Posterior vena cava (tissue), 2 donors: ENCODE measurements around the gene C4BPB. TPM values are rescaled to one million over a fixed set of nuclear protein-coding genes. Genes with fewer than 3 reads are reported as not detected.

ENCODE experiments used
- DNase-seq: peaks from one replicate; pipeline ENCODE4 v3.0.0-alpha.2; 2020; ENCODE audit warnings: low spot score
- intact Hi-C, 2 donors: fragments of 100-400 bp; cut with DNase I; formaldehyde crosslinking; loops; one replicate each; pipeline versions ENCODE4 v1.14.1 to v1.14.2; 2022 to 2023
- total RNA-seq, 2 donors: library from RNA; stranded (reverse); fragmentation: NEBNext Ultra II Directional; extraction: Animal tissue kit (Norgen Biotek cat#: 25700); gene quantifications; one replicate each; pipeline ENCODE4 v1.2.1, GENCODE V29; 2021
- donor health status: DM: yes; HTN: yes; CAD: no.
- donor health status: DM: yes; HTN: yes; CAD: no.

Gene C4BPB
- total RNA-seq, 2 donors from 2014 or later: 0.43 to 3.3 TPM

DNA sequence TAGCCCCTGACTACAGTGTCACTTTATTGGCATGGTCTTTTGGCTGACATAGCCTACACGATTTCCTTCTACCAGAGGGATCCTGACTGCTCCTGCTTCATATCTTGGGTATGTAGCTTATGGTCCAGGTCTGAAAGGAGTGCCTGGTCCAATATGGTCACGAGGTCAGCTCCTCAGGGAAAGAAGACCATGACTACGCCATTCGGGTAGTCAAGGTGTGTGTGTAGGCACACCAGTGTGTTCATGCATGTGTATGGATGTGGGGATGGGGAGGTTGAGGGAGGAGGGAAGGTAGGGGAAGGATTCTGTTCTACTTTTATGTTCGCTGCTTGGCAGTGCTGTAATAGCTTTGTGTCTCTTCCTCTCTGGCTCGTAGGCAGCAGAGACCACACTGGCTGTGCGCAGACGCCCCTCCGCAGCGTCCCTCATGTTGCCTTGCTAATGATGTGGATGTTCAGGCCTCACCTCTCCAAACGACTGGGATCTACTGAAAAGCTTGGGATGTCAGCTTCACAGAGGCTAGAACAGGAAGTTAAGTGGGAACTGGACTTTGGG, 10.0 kb upstream of the C4BPB start:
- intact Hi-C loops: no loop called here
- DNase-seq: no peak

DNA sequence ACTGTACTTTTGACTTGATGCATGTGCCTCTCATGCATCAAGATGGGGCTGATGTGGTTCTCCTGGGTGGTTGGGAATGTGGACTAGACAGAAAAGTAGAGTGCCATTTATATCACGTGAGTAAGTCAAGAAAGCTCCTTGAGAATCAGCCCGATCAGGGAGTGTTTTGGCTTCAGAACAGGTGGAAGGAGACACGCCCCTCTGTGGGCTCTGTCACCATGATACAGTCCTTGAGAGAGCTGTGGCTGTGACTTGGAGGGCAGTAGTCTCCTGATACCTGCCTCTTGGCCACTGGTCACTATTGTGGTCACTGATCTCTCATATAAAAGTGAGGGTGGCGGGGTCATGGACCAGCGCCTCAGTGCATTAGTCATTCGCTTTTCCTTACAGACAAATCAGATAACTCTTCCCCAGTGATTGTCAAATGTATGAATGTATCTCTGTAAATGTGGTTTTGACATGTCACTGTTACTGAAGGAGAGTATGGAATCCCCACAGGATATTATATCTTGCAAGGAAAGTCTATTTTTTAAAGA, 8.9 kb upstream of the C4BPB start:
- no peak for DNase-seq
- intact Hi-C loops: no loop called here

DNA sequence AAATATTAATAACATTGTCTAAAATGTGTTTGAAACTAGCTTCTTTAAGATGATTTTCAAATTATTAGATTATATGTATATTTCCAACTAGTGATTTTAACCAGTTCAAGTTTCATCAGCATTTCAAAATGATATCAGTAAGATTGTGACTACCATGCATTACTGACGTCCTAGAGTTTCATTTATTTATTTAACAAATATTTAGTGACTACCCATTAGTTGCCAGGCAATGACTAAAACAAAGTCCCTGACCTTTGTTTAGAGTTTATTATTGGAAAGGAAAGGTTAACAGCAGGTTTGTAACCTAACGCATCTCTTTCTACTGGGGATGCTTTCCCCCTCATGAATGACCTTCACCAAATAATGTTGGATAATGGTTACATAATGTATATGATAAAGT, 7.6 kb upstream of the C4BPB start:
- DNase-seq: no peak
- intact Hi-C loops: no loop called here

- DNase-seq: no peak
- intact Hi-C loops: no loop called here
These were observed 6.9 kb upstream of the C4BPB start for GRCh38 chr1:207081806-207082205.

- intact Hi-C loops: no loop called here
- no peak for DNase-seq
These were observed 4.4 kb upstream of the C4BPB start for GRCh38 chr1:207084232-207084631.

DNA sequence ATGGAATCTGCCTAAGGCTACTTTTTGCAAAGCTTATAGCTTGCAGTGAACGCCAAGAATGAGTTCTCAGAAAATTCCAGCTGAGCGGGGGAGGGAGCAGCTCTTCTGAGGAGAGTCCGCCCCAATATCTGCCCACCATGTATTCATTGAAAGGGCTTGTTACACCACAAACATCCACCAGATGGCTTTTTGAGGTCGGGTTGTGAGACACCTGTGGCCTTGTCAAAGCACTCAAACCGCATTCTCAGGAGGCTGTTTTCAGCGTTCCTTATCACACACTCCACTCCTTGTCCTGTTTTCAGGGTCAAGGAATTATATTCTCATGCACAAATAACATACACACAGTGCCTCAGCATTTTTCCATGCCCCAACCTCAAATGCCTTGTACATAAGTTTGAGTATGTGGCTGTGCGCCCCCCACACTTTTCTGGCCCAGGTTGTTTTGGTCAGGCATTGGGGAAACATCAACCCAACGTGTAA, 3.9 kb upstream of the C4BPB start:
- DNase-seq: no peak
- intact Hi-C loops: loop anchor here in 1 of 2 donors (5.0 kb wide), 1 partner anchor 323 kb away; no protein-coding TSS in a partner anchor

DNA sequence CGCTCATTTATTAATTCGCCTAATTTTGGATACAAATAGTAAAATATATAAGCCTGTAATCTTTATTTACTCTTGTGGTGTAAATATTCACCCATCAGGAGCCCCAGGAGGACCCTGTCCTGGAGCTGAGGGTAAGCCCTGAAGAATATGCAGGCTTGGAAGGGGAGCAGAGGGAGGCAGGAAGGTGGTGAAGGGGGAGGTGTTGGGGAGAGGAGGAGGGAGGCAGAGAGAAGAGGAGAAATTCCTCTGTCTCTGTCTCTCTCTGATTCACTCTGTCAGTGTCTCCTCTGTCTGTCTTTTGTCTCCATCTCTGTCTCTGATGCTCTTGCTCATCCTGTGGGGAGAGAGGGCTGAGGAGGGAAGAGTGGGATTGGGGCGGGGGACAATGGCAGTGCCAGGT, 2.8 kb upstream of the C4BPB start:
- no peak for DNase-seq
- intact Hi-C loops: loop anchor here in 1 of 2 donors (5.0 kb wide), 1 partner anchor 321 kb away; no protein-coding TSS in a partner anchor

- DNase-seq: no peak
- intact Hi-C loops: loop anchor here in 1 of 2 donors (5.0 kb wide), 1 partner anchor 319 kb away; no protein-coding TSS in a partner anchor
These were observed 499 bp upstream of the C4BPB start for GRCh38 chr1:207088161-207088560.

- DNase-seq: no peak
- intact Hi-C loops: loop anchor here in 1 of 2 donors (5.0 kb wide), 1 partner anchor 318 kb away; no protein-coding TSS in a partner anchor
These were observed 1.1 kb downstream of the C4BPB start for GRCh38 chr1:207089627-207090355.

- intact Hi-C loops: no loop called here
- no peak for DNase-seq
These were observed 2.7 kb downstream of the C4BPB start for GRCh38 chr1:207091200-207091908.

DNA sequence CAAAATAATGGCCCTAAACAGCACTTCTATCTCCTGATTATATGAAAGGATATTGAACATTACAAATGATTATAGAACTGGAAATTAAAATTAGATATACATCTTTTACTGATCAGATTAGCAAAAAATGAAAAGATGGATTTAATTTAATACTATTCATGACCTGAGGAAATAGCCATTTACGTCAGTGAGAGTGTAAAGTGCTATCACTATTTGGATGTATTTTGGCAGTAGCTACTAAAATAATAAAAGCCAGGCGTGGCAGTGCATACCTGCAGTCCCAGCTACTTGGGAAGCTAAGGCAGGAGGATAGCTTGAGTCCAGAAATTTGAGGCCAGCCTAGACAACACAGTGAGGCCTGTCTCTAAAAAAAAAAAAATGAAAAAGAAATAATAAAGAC, 5.3 kb downstream of the C4BPB start:
- intact Hi-C loops: no loop called here
- no peak for DNase-seq

GRCh38 chr1:207097871-207098324, 9.2 kb downstream of the C4BPB start:
- intact Hi-C loops: no loop called here

DNA sequence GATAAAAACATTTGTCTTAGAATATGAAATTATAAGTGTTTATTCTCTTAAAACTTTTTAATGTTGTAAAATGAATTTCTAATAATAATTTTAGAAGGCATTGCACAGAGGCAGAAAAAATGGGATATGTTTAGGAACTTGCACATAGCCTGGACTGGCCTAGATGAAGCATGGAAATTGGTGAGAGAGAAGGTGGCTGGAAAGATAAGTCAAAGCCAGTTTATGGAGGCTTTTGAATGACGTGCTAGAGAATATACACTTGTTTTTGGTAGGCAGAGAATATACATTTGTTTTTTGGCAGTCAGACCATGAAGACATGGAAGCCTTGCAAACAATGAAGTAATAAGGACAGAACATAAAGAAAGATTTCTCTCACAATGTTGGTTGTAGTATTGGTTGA, 13.1 kb downstream of the C4BPB start:
- DNase-seq: no peak
- intact Hi-C loops: no loop called here

More at GRCh38 chr1:207097871-207098324, 9.2 kb downstream of the C4BPB start:
- DNase-seq: no peak

- DNase-seq: no peak
- intact Hi-C loops: no loop called here
These were observed 13.5 kb downstream of the C4BPB start for GRCh38 chr1:207102146-207102545.

GRCh38 chr1:207102659-207103058, 14.0 kb downstream of the C4BPB start:
- intact Hi-C loops: no loop called here
- no peak for DNase-seq

DNA sequence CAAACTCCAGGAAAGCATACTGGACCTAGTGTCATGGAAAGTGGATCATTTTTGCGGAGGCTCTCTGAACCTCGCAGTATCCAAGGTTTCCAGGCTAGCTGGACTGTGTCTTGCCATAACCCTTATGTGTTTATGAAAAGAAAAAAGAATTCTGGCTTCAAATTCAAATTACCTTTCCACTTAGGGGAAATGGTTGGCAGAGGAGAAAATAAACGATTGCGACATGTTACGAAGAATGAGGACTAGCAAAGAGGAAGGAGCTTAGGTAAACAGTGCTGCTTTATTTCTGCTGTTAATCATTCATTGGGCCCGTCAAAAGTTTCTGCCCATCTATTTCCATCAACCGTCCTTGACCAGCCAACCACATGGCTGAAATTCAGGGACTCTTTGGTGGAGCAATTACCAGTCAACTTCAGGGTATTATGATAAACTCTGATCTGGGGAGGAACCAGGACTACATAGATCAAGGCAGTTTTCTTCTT, 15.3 kb downstream of the C4BPB start, which contains the start of gene C4BPA:
C4BPA (plus strand) TSS at position 342 of the 482 bp plus-strand sequence. CDS start 8,793 bp downstream, outside the sequence.
- intact Hi-C loops: no loop called here
- no peak for DNase-seq

GRCh38 chr1:207109004-207109403, 20.3 kb downstream of the C4BPB start:
- intact Hi-C loops: no loop called here
- no peak for DNase-seq

GRCh38 chr1:207112616-207113296, 24.1 kb downstream of the C4BPB start:
- intact Hi-C loops: no loop called here
- DNase-seq: no peak

- no peak for DNase-seq
- intact Hi-C loops: no loop called here
These were observed 26.6 kb downstream of the C4BPB start for GRCh38 chr1:207115269-207115668.
